Breast epithelium (tissue), 4 donors: Measurements from ENCODE around the gene CD93. TPM values are rescaled to one million over a fixed set of nuclear protein-coding genes. Genes with fewer than 3 reads are reported as not detected.

Source experiments
- DNase-seq, 2 donors: peaks; one replicate each; pipeline ENCODE4 v3.0.0-alpha.2; 2019; ENCODE audit warnings: low spot score in 2 of 2
- H3K27ac ChIP-seq, 2 donors: fragments of 200-600 bp; sonication (generic) in 1 of 2; one replicate each; pipeline ENCODE4 v1.5.1; 2016 to 2019; ENCODE audit warnings: mild to moderate bottlenecking in 1 of 2
- H3K27me3 ChIP-seq, 2 donors: fragments of 200-600 bp; sonication (generic) in 1 of 2; one replicate each; pipeline versions ENCODE4 v1.5.1 to v1.6.0; 2017 to 2019; ENCODE audit warnings: control low read depth in 1 of 2, mild to moderate bottlenecking in 1 of 2
- H3K36me3 ChIP-seq: fragments of 200-600 bp; one replicate; pipeline ENCODE4 v1.5.1; 2019
- H3K4me1 ChIP-seq, 2 donors: fragments of 200-600 bp; sonication (generic); one replicate each; pipeline ENCODE4 v1.5.1; 2016 to 2019; ENCODE audit warnings: control low read depth in 1 of 2
- H3K4me3 ChIP-seq, 3 donors: fragments of 200-600 bp; sonication (generic); 1 replicate in 2 of 3; 2 replicates in 1 of 3; pipeline ENCODE4 v1.5.1; 2016 to 2019; ENCODE audit warnings: mild to moderate bottlenecking in 3 of 3, moderate library complexity in 2 of 3
- H3K9me3 ChIP-seq, 2 donors: fragments of 200-600 bp; sonication (generic) in 1 of 2; one replicate each; pipeline ENCODE4 v1.5.1; 2016 to 2019; ENCODE audit warnings: control low read depth in 1 of 2
- POLR2A ChIP-seq: fragments of 450-650 bp; IDR thresholded peaks from one replicate; pipeline ENCODE4 v1.6.1; 2016; ENCODE audit warnings: antibody characterized with exemption, mild to moderate bottlenecking, moderate library complexity
- POLR2AphosphoS5 ChIP-seq, 3 donors: sonication (generic); formaldehyde crosslinking; IDR thresholded peaks; one replicate each; pipeline ENCODE4 v1.6.1; 2017; ENCODE audit warnings: antibody characterized with exemption in 3 of 3
- intact Hi-C: fragments of 100-400 bp; cut with DNase I; formaldehyde crosslinking; loops from one replicate; pipeline ENCODE4 v1.15.1; 2023; ENCODE audit warnings: low total_unique reads
- total RNA-seq, 3 donors: library from RNA; depleted of rRNA; stranded (reverse); fragments of >200 nt; gene quantifications; one replicate each; pipeline ENCODE4 v1.1.0, GENCODE V29; 2016
- TF ChIP-seq, protein P1 (sequence below), 3 donors: fragments of 450-650 bp; IDR thresholded peaks; one replicate each; pipeline ENCODE4 v1.5.1; 2016 to 2017; ENCODE audit warnings: antibody characterized with exemption in 3 of 3, mild to moderate bottlenecking in 3 of 3, moderate library complexity in 3 of 3

The CD93 gene
- total RNA-seq, 3 donors from 2014 or later: 19.2 to 64.9 (median 36.5) TPM

DNA sequence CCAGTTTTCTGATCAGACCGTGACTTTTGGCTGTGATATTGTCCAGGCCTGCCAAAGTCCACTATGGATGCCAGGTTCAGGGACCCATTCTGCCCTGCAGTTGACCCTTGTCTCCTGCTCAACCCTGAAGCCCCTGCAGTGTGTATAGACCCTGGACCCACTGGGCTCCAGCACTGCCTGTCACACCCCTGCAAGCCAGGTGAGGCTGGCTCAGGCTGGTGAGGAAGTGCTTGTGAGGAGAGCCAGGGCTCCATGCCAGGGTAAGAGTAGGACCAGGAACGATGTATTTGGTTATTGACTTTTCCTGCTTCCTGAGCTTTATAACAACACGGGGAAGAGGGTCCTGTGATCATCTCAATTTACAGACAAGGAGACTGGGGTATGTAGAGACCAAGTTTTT is 19.1 kb upstream of the CD93 start:
- no peaks in the 10 kb centered on the region for H3K4me1 ChIP-seq
- intact Hi-C loops: no loop called here
- DNase-seq: no peak

DNA sequence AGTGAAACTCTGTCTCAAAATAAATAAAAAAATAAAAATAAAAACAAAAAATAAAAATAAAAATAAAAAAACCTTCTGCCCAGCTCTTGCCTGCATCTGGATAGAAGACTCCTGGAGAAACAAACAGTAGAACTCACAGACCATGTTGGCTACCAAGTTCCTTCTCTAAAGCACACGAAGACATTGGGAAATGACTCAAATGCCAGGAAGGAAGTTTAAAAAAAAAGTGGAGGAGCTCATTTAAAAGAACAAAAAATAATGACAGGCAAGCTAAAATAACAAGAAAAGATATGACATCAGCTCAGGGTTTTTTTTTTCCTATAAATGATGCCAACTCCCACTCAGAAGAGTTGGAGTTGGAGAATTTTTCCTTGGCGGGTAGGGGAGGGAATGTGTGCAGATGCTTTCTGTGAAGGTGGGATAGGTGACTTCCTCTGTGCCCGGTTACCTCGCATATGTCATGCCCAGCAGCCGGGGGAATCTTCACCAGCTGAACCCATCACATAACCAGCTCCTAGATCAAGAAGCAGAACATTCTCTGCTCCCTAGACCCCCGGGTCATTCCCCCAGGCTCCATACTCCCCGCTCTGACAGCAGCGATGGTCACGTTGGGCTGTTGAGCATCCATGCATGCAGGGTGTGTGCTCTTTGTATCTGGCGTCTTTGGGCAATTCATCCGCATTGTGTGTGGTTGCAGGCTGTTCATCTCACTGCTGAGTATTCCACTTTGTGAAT is 17.3 kb upstream of the CD93 start:
- TF ChIP-seq POLR2A (no peak), POLR2AphosphoS5 (IDR thresholded peaks at IDR 0.05) (no peak)
- TF ChIP-seq, protein P1, sequence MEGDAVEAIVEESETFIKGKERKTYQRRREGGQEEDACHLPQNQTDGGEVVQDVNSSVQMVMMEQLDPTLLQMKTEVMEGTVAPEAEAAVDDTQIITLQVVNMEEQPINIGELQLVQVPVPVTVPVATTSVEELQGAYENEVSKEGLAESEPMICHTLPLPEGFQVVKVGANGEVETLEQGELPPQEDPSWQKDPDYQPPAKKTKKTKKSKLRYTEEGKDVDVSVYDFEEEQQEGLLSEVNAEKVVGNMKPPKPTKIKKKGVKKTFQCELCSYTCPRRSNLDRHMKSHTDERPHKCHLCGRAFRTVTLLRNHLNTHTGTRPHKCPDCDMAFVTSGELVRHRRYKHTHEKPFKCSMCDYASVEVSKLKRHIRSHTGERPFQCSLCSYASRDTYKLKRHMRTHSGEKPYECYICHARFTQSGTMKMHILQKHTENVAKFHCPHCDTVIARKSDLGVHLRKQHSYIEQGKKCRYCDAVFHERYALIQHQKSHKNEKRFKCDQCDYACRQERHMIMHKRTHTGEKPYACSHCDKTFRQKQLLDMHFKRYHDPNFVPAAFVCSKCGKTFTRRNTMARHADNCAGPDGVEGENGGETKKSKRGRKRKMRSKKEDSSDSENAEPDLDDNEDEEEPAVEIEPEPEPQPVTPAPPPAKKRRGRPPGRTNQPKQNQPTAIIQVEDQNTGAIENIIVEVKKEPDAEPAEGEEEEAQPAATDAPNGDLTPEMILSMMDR (IDR thresholded peaks at IDR 0.05): no peak
- H3K27me3 ChIP-seq: no peaks in the 10 kb centered on the region
- intact Hi-C loops: no loop called here
- no peaks in the 10 kb centered on the region for H3K36me3 ChIP-seq
- DNase-seq: no peak
- H3K27ac ChIP-seq: peak overlapping the region in 1 of 2 donors; percentile 71
- no peaks in the 10 kb centered on the region for H3K4me1 ChIP-seq
- H3K4me3 ChIP-seq: no peak overlapping the region
- no peaks in the 10 kb centered on the region for H3K9me3 ChIP-seq

More for the DNA sequence above, 19.1 kb upstream of the CD93 start:
- no peaks in the 10 kb centered on the region for H3K27me3 ChIP-seq
- no peaks in the 10 kb centered on the region for H3K36me3 ChIP-seq
- no peak for TF ChIP-seq POLR2A
- TF ChIP-seq, protein P1 (IDR thresholded peaks at IDR 0.05): no peak
- TF ChIP-seq POLR2AphosphoS5 (IDR thresholded peaks at IDR 0.05): no peak
- no peak overlapping the region for H3K27ac ChIP-seq
- no peak overlapping the region for H3K4me3 ChIP-seq
- no peaks in the 10 kb centered on the region for H3K9me3 ChIP-seq

GRCh38 chr20:23101696-23102406 is 15.7 kb upstream of the CD93 start:
- no peaks in the 10 kb centered on the region for H3K27me3 ChIP-seq
- H3K9me3 ChIP-seq: no peaks in the 10 kb centered on the region
- TF ChIP-seq, protein P1 (IDR thresholded peaks at IDR 0.05): no peak
- TF ChIP-seq POLR2AphosphoS5 (IDR thresholded peaks at IDR 0.05) (no peak), POLR2A (no peak)
- DNase-seq: no peak
- intact Hi-C loops: no loop called here
- no peak overlapping the region for H3K4me3 ChIP-seq
- H3K27ac ChIP-seq: no peak overlapping the region
- H3K36me3 ChIP-seq: no peaks in the 10 kb centered on the region
- H3K4me1 ChIP-seq: no peaks in the 10 kb centered on the region

- H3K36me3 ChIP-seq: no peaks in the 10 kb centered on the region
- H3K4me1 ChIP-seq: no peaks in the 10 kb centered on the region
- no peaks in the 10 kb centered on the region for H3K27me3 ChIP-seq
- H3K27ac ChIP-seq: no peak overlapping the region
- intact Hi-C loops: no loop called here
- no peak for DNase-seq
- TF ChIP-seq POLR2AphosphoS5 (IDR thresholded peaks at IDR 0.05) (no peak), POLR2A (no peak)
- TF ChIP-seq, protein P1 (IDR thresholded peaks at IDR 0.05): no peak
- no peak overlapping the region for H3K4me3 ChIP-seq
- no peaks in the 10 kb centered on the region for H3K9me3 ChIP-seq
These were observed 14.6 kb upstream of the CD93 start for GRCh38 chr20:23100720-23101107.
